Suppressor macrophage treated with lipopolysaccharide for 4 hours (primary cell): ENCODE results near the gene TAS1R3.
"Not testable (repeated sequence)": the region's sequence is repeated elsewhere in the genome, so short reads cannot be mapped to it uniquely, and the experiment has no call there.

Experiments used
- DNase-seq: peaks from one replicate; pipeline ENCODE4 v3.0.0-alpha.2; 2020

Gene TAS1R3

GRCh38 chr1:1309251-1310108, 21.6 kb upstream of the TAS1R3 start:
- no peak for DNase-seq

GRCh38 chr1:1310109-1310385, 21.0 kb upstream of the TAS1R3 start:
- DNase-seq: no peak

DNA sequence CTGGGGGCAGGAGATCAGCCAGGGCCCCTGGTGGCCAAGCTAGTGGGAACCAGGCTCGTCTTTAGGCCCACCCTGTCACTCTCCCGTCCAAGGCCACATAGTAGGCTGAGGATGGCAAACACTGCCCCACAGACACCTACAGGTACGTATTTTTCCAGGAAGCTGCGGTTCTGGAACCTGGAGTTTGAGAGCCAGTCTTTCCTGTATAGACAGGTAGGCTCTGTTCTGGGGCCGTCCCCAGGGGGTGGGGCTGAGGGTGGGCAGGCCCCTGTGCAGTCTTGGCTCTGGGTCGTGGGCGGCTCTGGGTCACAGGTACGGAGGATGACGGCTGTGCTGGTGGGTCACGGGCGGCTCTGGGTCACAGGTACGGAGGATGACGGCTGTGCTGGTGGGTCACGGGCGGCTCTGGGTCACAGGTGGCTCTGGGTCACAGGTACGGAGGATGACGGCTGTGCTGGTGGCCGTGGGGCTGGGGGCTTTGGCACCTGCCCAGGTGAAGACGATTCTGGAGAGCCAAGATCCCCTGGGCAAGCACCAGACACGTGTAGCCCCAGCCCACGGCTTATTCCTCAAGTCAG, 20.5 kb upstream of the TAS1R3 start:
- no peak for DNase-seq

DNA sequence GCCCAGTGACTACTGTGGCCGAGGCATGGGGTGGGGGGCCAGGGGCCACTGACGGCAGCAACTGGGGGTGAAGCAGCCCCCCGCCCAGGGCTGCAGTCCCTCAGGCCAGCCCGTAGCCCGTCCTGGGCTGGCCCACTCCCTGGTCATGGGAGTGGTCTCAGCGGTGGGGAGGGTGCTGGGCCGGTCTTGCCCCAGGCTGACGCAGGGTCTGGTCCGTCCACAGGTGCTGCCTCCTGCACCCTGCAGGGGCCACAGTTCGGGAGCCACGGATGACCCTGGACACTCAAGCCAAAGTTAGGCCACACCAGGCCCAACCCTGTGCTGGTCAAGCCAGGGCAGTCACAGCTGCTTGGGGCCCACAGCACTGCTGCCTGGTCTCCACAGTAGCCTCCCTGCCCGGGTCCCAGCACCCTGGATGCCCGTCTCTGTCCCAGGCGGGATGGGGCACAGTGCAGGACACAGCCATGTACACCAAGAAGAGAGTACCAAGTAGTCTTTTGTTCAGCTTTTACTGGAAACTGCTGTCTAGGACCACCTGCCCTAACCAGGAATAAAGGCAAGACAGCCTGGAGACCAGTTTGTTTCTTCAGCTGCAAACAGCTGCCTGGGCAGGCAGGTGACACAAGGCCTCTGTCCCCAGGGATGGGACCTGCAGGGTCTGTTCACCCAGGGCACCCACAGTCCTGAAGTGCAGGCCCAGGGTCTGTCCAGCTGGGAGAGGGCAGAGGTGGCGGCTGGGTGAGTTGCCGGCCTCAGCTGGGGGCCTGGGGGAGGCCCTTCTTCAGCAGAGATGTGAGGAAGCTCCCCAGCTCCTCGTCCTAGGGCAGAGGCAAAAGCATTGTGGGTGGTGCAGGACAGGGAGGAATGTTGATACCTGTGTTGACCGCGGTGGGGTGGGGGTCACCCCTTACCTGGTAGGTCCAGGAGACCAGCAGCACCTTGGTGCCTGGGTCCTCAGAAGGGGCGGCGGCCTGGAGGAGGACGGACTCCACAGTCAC, 19.7 kb upstream of the TAS1R3 start:
- DNase-seq: no peak

DNA sequence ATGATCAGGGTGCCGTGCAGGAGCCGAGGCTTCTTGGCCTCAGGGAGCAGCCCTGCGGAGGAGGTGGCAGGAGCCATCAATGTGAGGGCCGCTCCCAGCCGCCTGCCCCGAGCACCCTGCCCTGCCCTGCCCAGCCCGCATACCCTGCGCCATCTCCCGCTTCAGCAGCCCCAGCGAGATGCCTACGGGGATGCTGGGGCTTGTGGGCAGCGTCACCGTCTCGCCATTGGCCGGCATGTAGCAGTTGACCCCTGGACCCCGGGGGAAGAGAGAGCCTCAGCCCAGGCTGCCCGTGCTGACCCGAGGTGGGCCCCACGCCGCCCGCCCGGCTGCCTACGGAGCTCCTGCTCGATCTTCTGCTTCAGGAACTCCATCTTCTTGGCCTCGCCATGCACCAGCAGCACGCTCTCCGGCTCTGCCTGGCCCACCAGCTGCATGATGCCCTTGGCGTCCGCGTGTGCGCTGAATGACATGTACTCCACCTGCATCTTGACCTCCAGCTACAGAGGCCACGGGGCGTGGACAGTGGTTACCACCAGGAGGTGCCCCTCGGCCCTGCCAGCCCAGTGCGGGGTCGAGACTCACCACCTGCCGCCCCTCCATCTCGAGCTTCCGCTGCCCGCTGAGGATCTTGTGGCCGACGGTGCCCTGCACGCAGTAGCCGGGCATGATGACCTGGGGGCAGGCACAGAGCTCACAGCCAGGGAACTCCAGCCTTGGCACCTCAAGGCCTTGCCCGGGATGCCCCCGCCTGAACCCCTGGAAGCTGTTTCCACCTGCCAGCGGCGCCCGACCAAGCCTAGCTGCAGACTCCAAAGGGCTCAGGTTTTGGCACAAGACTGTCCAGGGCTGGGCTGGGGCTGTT, 18.4 kb upstream of the TAS1R3 start:
- no peak for DNase-seq

DNA sequence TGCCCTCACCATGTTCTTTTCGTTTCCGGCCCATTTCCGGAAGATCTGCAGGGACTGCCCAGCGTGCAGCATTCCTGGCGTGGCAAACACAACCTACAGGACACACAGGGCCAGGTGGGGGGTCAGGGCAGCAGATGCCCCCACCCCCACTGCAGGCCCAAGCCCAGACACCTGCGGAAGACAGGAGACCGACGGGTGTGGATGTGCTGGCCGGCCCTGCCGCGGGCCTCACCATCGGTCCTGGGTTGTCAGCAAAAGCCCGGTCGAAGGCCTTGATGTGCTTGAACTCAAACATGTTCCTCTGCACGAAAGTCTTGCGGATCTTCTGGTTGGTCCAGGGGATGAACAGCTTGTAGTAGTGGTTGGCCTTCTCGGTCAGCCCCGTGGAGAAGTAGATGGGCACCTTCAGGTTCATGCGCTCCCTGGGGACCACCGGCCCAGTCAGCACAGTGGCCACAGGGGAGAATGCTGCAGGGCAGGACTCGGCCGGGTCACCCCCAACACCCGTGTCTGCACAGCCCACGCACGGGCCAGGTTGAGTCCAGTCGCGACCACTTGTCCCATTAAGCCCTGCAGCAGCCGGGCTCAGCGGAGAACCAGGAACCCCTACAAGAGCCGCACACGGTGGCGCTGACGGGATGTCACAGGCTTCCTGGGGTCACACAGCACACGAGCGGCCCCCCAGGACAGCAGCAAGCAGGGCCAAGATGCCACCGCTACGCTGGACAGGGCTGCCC, 17.4 kb upstream of the TAS1R3 start:
- no peak for DNase-seq

- DNase-seq: no peak
These were observed 16.9 kb upstream of the TAS1R3 start for GRCh38 chr1:1314237-1314586.

GRCh38 chr1:1314678-1315335, 16.3 kb upstream of the TAS1R3 start:
- no peak for DNase-seq

- no peak for DNase-seq
These were observed 15.6 kb upstream of the TAS1R3 start for GRCh38 chr1:1315435-1315954.

DNA sequence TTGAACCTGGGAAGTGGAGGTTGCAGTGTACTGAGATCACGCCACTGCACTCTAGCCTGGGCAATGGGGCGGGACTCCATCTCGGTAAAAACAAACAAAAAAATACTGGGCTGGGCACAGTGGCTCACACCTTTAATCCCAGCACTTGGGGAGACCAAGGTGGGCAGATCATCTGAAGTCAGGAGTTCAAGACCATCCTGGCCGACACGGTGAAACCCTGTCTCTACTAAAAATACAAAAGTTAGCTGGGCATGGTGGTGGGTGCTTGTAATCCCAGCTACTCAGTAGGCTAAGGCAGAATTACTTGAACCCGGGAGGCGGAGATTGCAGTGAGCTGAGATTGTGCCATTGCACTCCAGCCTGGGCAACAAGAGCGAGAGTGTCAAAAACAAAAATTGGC, 14.9 kb upstream of the TAS1R3 start:
- not testable (repeated sequence) for DNase-seq

- no peak for DNase-seq
These were observed 13.7 kb upstream of the TAS1R3 start for GRCh38 chr1:1317420-1317819.

GRCh38 chr1:1318131-1318652, 12.9 kb upstream of the TAS1R3 start:
- no peak for DNase-seq

DNA sequence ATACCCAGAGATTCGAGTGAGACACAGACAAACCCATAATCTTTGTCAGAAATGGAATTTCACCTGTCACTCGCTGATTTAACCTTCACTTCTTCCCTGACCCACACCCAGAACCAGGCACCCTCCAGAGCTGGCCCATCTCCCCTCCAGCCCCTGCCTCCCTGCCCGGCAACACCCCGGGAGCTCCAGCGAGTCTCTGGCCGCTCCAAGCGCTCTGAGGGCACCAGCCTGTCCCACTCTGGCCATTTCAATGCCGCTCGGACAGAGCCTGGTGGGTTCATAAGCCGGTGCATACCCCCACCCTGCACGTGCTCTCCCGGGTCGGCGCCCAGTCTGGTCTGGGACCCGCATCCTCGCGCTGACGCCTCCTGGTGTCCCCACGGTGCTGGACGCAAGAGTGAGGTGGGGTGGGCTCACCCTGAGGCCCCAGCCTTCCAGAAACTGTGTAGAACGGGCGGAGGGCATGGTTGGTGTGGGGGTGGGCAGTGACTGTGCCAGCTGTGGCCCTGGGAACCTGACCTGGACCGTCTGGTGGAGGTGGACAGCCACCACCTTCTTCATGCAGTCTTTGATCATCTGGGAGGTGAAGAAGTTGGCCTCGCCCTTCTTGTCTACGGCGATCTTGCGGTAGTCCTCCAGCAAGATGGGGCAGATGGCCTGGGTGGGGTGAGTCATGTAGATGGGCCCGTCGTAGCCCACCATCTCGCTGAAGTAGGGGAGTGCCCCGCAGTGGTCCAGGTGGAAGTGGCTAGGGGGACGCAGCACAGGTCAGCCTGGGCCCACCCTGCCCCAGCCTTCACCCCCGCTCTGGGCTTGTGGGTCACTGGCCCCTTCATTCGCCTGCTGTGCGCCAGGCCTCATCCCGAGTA, 12.1 kb upstream of the TAS1R3 start:
- no peak for DNase-seq

- no peak for DNase-seq
These were observed 11.5 kb upstream of the TAS1R3 start for GRCh38 chr1:1319646-1319941.

GRCh38 chr1:1320666-1321448, 10.2 kb upstream of the TAS1R3 start:
- no peak for DNase-seq

GRCh38 chr1:1321477-1321876, 9.6 kb upstream of the TAS1R3 start:
- DNase-seq: no peak

- DNase-seq: no peak
These were observed 8.7 kb upstream of the TAS1R3 start for GRCh38 chr1:1322418-1322817.

- DNase-seq: no peak
These were observed 8.1 kb upstream of the TAS1R3 start for GRCh38 chr1:1322952-1323351.

DNA sequence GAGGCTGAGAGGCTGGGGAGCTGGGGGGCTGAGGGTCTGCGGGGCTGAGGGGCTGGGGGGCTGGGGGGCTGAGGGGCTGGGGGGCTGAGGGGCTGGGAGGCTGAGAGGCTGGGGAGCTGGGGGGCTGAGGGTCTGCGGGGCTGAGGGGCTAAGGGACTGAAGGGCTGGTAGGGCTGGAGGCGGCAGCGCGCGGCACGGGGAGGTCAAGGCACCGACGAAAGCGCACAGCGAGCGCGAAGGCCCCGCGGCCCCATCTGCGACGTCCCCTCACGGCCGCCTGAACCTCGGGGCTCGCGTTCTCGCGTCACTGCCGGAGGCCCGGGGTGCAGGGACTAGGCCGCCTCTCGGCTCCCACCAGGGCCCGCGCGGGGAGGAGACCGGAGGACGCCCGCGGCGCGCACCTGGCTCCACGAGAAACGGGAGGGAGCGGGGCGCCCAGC, 7.0 kb upstream of the TAS1R3 start:
- DNase-seq: no peak
